Thymus (tissue), 11 donors: ENCODE data around the gene RIMKLB. TPM values are rescaled to one million over a fixed set of nuclear protein-coding genes. Genes with fewer than 3 reads are reported as not detected.
A peak's percentile ranks its signal among the peaks of the same experiment; 100 is the strongest.

Experiments
- DNase-seq, 9 donors: peaks; one replicate each; pipeline ENCODE4 v3.0.0-alpha.2; 2013; ENCODE audit warnings: low spot score in 9 of 9, low read depth in 6 of 9, missing footprints in 1 of 9
- H3K27ac ChIP-seq, 2 donors: one replicate each; pipeline ENCODE4 v1.5.1; 2013; ENCODE audit warnings: control low read depth in 1 of 2, low read depth in 1 of 2, low read length in 1 of 2, mild to moderate bottlenecking in 1 of 2, moderate library complexity in 1 of 2
- H3K27me3 ChIP-seq, 2 donors: one replicate each; pipeline ENCODE4 v1.5.1; 2013; ENCODE audit warnings: low read length in 1 of 2; ENCODE audit not compliant: control insufficient read depth in 2 of 2, insufficient read depth in 1 of 2
- H3K36me3 ChIP-seq, 2 donors: one replicate each; pipeline ENCODE4 v1.5.1; 2013; ENCODE audit warnings: low read length in 1 of 2, mild to moderate bottlenecking in 1 of 2, moderate library complexity in 1 of 2; ENCODE audit not compliant: control insufficient read depth in 2 of 2, insufficient read depth in 2 of 2
- H3K4me1 ChIP-seq, 2 donors: one replicate each; pipeline ENCODE4 v1.5.1; 2013; ENCODE audit warnings: low read length in 2 of 2; ENCODE audit not compliant: control insufficient read depth in 2 of 2, insufficient read depth in 2 of 2
- H3K4me3 ChIP-seq, 2 donors: one replicate each; pipeline ENCODE4 v1.5.1; 2013; ENCODE audit warnings: low read length in 2 of 2, control low read depth in 1 of 2, mild to moderate bottlenecking in 1 of 2
- H3K9me3 ChIP-seq, 2 donors: one replicate each; pipeline ENCODE4 v1.5.1; 2013; ENCODE audit warnings: low read length in 1 of 2, mild to moderate bottlenecking in 1 of 2; ENCODE audit not compliant: control insufficient read depth in 2 of 2, insufficient read depth in 1 of 2
- WGBS: extraction: QIAGEN DNeasy Blood & Tissue Kit; methylation state at CpG from one replicate; pipeline ENCODE4 v1.1.7; 2013; 5-methylcytosine and 5-hydroxymethylcytosine counted together
- polyA plus RNA-seq: library from polyadenylated mRNA; stranded (reverse); fragments of 200-250 nt; gene quantifications from one replicate; pipeline ENCODE4 v1.2.3, GENCODE V29; 2013
- total RNA-seq: library from RNA; stranded (reverse); fragments of 120-200 nt; gene quantifications from one replicate; pipeline ENCODE4 v1.2.4, GENCODE V29; 2013
- donor health status: healthy.

The RIMKLB gene
- total and polyA plus RNA-seq, 2 donors, result 44.1 to 95.5 TPM

GRCh38 chr12:8680533-8680932, 17.3 kb upstream of the RIMKLB start:
- Histone ChIP-seq H3K36me3 (no peaks in the 10 kb centered on the region), H3K9me3 (no peaks in the 10 kb centered on the region), H3K27ac (no peak overlapping the region), H3K4me1 (peaks cover 0 to 5% of the 10 kb centered on the region in 2 donors), H3K27me3 (no peaks in the 10 kb centered on the region), H3K4me3 (no peak overlapping the region)
- WGBS, result 95% methylated on average over 9 of the region's 9 CpGs
- DNase-seq, result no peak

GRCh38 chr12:8681129-8681884, 16.5 kb upstream of the RIMKLB start:
- no peak for DNase-seq
- Histone ChIP-seq H3K9me3 (no peaks in the 10 kb centered on the region), H3K4me1 (no peaks in the 10 kb centered on the region), H3K36me3 (no peaks in the 10 kb centered on the region), H3K27me3 (no peaks in the 10 kb centered on the region), H3K27ac (peak overlapping the region in 1 of 2 donors; percentile 31), H3K4me3 (no peak overlapping the region)
- 96% methylated on average over 11 of the region's 11 CpGs for WGBS

DNA sequence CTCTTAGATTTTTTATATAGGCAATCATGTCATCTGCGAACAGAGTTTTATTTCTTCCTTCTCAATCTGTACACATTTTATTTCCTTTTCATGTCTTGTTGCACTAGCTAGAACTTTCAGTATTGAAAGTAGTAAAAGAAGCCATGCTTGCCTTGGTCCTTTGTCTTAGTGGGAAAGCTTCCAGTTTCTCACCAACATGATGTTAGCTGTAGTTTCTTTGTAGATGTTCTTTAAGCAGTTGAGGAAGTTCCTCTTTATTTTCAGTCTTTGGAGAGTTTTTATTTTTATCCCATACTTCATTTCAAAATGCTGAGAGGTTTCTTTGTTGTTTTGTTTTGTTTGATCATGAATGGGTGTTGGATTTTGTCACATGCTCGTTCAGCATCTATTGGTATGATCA, 12.7 kb upstream of the RIMKLB start:
- no peaks in the 10 kb centered on the region for H3K36me3 ChIP-seq
- no peaks in the 10 kb centered on the region for H3K27me3 ChIP-seq
- DNase-seq, result no peak
- no peaks in the 10 kb centered on the region for H3K9me3 ChIP-seq
- H3K27ac ChIP-seq, result no peak overlapping the region
- H3K4me1 ChIP-seq, result peaks cover 0 to 14% of the 10 kb centered on the region in 2 donors
- H3K4me3 ChIP-seq, result no peak overlapping the region
- WGBS, result 87% methylated on average over 2 of the region's 2 CpGs

- peak overlapping the region in 1 of 2 donors; percentile 71 for H3K27ac ChIP-seq
- H3K36me3 ChIP-seq, result no peaks in the 10 kb centered on the region
- WGBS, result 25% methylated on average over 2 of the region's 2 CpGs
- no peaks in the 10 kb centered on the region for H3K9me3 ChIP-seq
- peaks cover 6 to 24% of the 10 kb centered on the region in 2 donors for H3K4me1 ChIP-seq
- no peak overlapping the region for H3K4me3 ChIP-seq
- H3K27me3 ChIP-seq, result no peaks in the 10 kb centered on the region
- peak in 4 of 9 donors; percentile 48 to 78 (median 56) for DNase-seq
Measured at GRCh38 chr12:8687846-8688601, 9.8 kb upstream of the RIMKLB start.

- peak in 1 of 9 donors; percentile 37 for DNase-seq
- WGBS, result 96% methylated on average over 4 of the region's 4 CpGs
- Histone ChIP-seq H3K36me3 (no peaks in the 10 kb centered on the region), H3K4me3 (no peak overlapping the region), H3K9me3 (no peaks in the 10 kb centered on the region), H3K4me1 (peaks cover 6 to 32% of the 10 kb centered on the region in 2 donors), H3K27ac (no peak overlapping the region), H3K27me3 (no peaks in the 10 kb centered on the region)
Measured at GRCh38 chr12:8689681-8690080, 8.1 kb upstream of the RIMKLB start.

DNA sequence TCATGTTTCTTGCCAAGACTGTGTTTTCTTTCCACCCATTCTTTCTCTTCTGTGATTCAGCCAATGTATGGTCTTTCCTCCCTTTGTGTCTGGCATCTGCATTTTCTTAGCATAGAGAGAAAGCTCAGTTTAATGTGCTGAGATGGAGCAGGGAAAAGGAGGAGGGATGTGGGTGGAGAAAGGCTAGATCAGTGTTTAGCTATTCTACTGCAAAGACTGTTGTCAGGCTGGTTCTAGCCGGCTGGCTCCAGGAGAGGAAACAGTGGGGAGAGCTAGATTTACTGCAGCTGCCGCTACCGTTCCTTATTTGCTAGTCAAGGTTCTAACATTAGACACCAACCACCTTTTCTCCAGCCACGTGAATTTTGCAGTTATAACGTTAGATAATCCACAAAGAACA, 5.2 kb upstream of the RIMKLB start:
- Histone ChIP-seq H3K27ac (peak overlapping the region; percentile 43 to 88), H3K9me3 (no peaks in the 10 kb centered on the region), H3K36me3 (no peaks in the 10 kb centered on the region), H3K4me3 (no peak overlapping the region), H3K27me3 (no peaks in the 10 kb centered on the region), H3K4me1 (peaks cover 6 to 36% of the 10 kb centered on the region in 2 donors)
- 1% methylated on average over 5 of the region's 5 CpGs for WGBS
- peak; percentile 52 to 91 (median 75) for DNase-seq

- no peaks in the 10 kb centered on the region for H3K9me3 ChIP-seq
- H3K27ac ChIP-seq, result no peak overlapping the region
- no peaks in the 10 kb centered on the region for H3K36me3 ChIP-seq
- no peak for DNase-seq
- H3K4me3 ChIP-seq, result no peak overlapping the region
- no peaks in the 10 kb centered on the region for H3K27me3 ChIP-seq
- 67% methylated on average over 10 of the region's 10 CpGs for WGBS
- peaks cover 12 to 31% of the 10 kb centered on the region in 2 donors for H3K4me1 ChIP-seq
Measured at GRCh38 chr12:8695116-8695515, 2.7 kb upstream of the RIMKLB start.

DNA sequence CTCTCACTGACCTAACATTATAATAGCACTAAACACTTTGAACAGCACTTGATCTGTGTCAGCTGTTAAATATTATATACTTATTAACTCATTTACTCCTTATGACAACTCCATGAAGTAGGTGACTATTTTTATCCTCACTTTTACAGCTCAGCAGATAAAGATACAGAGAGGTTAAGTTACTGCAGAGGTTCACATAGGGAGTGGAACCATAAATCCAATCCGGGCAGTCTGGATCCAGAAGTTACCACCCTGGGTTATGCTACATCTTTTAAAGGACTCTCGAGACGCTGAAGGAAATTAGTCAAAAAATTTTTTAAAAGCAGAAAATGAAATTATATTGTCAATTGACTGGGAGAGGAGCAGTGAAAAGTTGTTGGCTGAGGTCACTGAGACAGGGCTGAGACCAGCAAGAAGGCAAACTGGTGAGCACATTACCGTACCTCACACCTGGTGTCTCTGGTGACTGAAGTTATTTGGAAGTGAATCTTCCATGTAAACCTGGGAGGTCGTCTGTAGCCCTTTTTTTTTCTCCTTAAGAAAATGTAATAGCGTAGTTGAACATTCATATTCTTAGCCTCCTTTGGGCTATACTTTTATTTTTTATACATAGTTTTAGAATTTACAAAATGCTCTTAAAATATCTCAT, 1.2 kb upstream of the RIMKLB start:
- 30% methylated on average over 6 of the region's 6 CpGs for WGBS
- Histone ChIP-seq H3K4me3 (peak overlapping the region; percentile 80 to 94), H3K9me3 (no peaks in the 10 kb centered on the region), H3K27ac (peak overlapping the region in 1 of 2 donors; percentile 89), H3K36me3 (peaks cover 0 to 3% of the 10 kb centered on the region in 2 donors), H3K4me1 (peaks cover 15 to 34% of the 10 kb centered on the region in 2 donors), H3K27me3 (no peaks in the 10 kb centered on the region)
- DNase-seq, result no peak

- WGBS, result under 1% methylated on average over 21 of the region's 21 CpGs
- Histone ChIP-seq H3K36me3 (peaks cover 0 to 3% of the 10 kb centered on the region in 2 donors), H3K27me3 (no peaks in the 10 kb centered on the region), H3K4me1 (peaks cover 14 to 32% of the 10 kb centered on the region in 2 donors), H3K27ac (peak overlapping the region; percentile 89 to 93), H3K9me3 (no peaks in the 10 kb centered on the region), H3K4me3 (peak overlapping the region; percentile 80 to 94)
- DNase-seq, result peak in 2 of 9 donors; percentile 46 to 47
Measured at GRCh38 chr12:8697120-8697475, 693 bp upstream of the RIMKLB start.
